HL-60 (cell line): Measurements from ENCODE around the gene ZSCAN26.

Experiments
- CTCF ChIP-seq: IDR thresholded peaks from one replicate; pipeline ENCODE4 v1.5.1; 2011; ENCODE audit warnings: low read length, control low read depth, inconsistent platforms; ENCODE audit not compliant: insufficient read depth
- GABPA ChIP-seq: IDR thresholded peaks from 2 replicates; pipeline ENCODE4 v1.6.1; 2012; ENCODE audit warnings: low read depth
- POLR2AphosphoS5 ChIP-seq: IDR thresholded peaks from 2 replicates; pipeline ENCODE4 v1.6.1; 2012; ENCODE audit warnings: low read depth
- REST ChIP-seq: IDR thresholded peaks from 2 replicates; pipeline ENCODE4 v1.6.1; 2012; ENCODE audit warnings: low read depth; ENCODE audit not compliant: insufficient replicate concordance

- TF ChIP-seq CTCF, result no peak
- TF ChIP-seq POLR2AphosphoS5, result peak; percentile 34; the same call in 1 of the 2 replicates
- TF ChIP-seq REST, result peak; percentile 36
- TF ChIP-seq GABPA, result peak; percentile 99
Measured at GRCh38 chr6:28252009-28252975, 14.7 kb upstream of the ZSCAN26 start, which contains the start of gene ZKSCAN4.
